SKM-1 (cell line): ENCODE results near the gene BCL2.

Source experiments
- DNase-seq: peaks from one replicate; lab custom pipeline; 2025; ENCODE audit not compliant: unreplicated experiment; lab: John Stamatoyannopoulos, UW

Gene BCL2

GRCh38 chr18:63311118-63312018 is 8.2 kb downstream of the BCL2 start:
- DNase-seq = no peak

GRCh38 chr18:63309422-63309821 is 10.1 kb downstream of the BCL2 start:
- no peak for DNase-seq

GRCh38 chr18:63307551-63308200 is 11.9 kb downstream of the BCL2 start:
- DNase-seq = no peak

GRCh38 chr18:63306819-63307550 is 12.6 kb downstream of the BCL2 start:
- no peak for DNase-seq

GRCh38 chr18:63306249-63306648 is 13.3 kb downstream of the BCL2 start:
- DNase-seq = no peak

- DNase-seq = no peak
Measured at GRCh38 chr18:63303547-63303946, 16.0 kb downstream of the BCL2 start.

DNA sequence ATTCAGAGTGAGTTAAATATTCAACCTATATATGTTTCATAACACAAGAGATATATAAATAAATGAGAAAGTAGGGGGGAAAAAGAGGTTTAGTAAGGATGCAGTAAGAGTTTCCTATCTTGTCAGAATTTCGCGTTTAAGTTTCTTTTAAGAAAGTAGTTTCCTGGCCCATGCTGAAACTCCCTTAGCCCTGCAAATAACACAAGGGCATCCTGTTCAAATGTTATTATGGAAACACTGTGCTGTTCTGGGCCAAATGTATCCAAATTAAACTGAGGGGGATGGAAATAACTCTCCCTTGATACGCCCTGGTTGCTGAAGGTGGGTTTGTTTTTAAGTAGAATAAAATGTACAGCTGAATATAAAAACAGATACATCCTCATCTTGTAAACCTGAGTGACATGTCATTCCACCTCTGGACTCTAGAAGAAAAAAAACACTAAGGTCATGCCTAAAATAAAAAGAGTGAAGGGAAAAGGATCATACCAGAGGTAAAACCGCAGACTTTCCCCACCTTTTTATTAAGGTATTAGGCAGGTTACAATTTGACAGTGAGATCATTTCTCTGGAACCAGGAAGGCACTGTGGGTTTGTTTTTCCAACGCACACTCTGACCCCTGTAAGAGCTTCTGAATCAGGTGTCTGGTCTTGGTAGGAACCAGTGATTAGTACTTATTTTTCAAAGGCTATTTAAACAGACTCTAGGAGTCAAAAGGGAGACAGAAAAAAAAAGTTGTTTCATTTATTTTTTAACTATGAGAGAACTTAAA is 16.7 kb downstream of the BCL2 start:
- no peak for DNase-seq

DNA sequence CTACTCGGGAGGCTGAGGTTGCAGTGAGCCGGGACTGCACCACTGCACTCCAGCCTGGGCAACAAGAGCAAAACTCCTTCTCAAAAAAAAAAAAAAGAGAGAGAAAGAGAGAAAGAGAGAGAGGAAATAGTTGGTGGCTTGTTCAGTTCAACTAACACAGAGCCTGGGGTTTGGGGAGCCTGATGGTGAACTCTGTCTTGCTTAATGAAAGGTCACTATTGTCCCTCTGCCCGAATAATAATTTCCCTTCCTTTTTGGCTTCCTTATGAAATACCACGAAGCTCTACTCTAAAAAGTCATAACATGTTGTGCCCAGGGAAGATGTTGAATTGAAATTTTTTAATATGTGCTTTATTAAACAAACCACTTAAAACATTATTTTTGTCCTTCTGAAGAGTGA is 17.3 kb downstream of the BCL2 start:
- DNase-seq = no peak

- DNase-seq = no peak
Measured at GRCh38 chr18:63301434-63301833, 18.1 kb downstream of the BCL2 start.

DNA sequence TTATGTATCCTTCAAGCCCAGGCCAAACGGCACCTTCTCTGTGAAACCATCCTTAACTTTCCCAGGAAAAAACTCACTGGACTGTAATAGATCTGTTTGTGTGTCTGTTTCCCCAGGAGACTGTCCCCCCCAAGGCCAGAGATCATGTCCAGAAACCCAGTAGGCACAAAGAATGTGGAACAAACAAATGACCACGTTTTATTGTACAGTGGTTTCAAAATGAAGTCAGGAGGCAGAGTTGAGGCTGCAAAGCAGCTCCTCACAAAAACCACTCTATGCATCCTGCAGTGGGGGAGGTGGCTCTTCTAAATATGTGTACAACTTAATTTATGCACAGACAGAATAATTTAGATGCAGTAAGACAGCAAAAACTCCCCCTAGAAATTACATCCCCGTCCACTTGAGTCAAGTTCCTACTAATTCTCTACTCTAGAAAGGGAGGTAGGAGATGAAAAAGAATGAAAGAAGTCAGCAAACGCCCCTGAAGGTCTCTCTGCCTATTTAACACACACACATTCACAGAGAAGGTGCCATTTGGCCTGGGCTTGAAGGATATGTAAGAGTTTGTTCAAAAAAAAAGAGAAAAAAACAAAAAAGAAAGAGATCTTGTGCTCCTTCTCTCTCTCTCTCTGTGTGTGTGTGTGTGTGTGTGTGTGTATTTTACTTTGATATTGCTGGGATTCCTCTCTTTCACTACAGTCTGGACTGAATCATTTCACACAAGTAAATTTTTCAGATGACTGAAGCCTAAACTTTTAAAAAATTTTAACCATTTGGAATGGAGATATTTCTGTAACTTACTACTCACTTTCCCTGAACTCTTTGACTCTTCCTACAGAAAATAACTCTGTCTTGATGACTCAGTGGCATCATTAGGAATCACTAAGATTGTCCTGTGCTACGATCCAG is 19.5 kb downstream of the BCL2 start:
- no peak for DNase-seq

- no peak for DNase-seq
Measured at GRCh38 chr18:63298400-63299365, 20.9 kb downstream of the BCL2 start.

DNA sequence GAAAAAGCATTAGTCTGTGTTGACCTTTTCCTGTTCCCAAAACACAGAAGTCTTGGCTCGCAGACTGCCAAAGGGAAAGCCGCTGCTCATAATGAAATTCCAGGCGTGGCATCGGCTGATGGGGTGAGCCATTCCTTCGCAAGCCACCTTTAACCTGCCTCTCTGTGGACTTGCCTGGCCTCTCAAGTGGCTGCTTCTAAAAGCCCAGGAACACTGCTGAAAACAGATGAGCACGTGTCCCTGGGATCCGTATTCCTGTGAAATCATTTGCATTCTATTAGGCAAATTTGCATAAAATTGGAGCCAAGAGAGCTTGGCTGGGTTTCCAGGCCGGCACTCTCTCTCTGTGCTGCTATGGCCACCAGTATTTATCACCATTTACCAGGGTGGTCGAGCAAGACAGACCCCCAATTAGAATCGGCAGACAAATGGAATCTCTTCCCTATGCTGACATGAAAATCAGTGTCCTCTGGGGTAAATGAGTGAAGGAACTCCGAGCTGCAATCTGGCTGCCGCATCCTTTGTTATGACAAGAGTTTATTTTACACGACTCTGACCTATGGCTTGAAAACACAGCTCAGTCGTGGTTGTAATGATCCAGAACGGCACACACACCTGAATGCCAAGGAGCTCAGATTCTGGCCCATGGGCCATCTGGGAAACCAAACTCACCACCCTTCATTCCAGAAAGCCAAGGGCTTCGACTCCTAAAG is 21.7 kb downstream of the BCL2 start:
- DNase-seq = no peak

GRCh38 chr18:63293935-63294334 is 25.6 kb downstream of the BCL2 start:
- DNase-seq = no peak

DNA sequence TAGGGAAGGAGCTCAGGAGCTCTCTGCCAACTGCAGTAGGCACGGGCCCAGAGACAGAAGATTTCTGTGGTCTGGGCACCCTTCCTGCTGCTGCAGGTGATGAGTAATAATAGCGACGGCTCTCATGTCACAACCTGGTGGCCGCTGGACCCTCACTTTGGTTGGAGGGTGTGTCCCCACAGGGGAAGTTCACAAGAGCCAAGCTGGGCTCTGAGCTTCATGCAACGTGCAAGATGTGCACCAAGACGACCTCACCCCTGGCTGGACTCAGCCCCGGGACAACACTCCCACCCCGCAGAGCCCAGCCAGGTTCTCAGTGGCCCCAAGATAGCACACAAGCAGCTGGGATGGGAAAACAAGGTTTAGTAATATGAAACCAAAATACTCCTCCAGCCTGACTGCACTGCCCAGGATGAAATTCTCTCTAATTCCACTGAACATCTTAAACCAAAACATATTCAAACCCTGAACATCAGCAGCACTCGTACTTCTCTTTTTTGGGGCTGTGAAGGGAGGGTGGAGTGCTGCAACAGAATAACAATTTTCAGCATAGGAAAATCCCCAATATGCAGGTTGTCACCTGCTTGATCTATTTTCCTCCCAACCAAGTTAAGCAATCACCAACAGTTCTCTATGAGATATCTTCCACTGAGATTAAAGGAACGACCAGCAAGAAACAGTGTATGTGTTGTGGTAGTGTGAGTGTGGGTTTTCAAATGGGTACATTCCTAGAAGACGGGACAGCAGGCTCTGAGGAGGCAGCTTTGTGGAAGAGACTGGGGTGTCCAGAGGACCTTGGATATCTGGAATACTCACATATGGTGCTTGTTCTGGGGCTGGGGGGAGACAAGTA is 26.5 kb downstream of the BCL2 start:
- DNase-seq = no peak

- DNase-seq = no peak
Measured at GRCh38 chr18:63291278-63291677, 28.3 kb downstream of the BCL2 start.

DNA sequence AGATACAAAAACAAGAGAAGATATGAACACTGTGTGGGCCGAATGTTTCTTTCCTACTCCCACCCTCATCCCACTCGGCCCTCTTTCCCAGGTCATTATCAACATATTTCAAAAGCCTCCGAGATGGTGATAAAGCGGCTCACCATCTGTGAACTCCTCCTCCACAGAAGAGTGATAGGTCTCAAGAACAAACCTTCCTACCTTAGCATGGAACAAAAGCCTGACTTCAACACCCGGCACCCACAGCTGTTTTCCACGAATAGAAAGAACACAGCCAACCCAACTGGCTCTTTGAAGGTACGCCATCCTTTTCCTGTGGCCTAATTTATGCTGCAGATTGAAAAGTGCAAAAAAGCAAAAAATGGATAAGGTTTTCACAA is 28.8 kb downstream of the BCL2 start:
- DNase-seq = no peak

- no peak for DNase-seq
Measured at GRCh38 chr18:63290166-63290820, 29.3 kb downstream of the BCL2 start.
